ENCODE results near the gene DCAF6.

The DCAF6 gene

GRCh38 chr1:168102487-168102886, 166.0 kb downstream of the DCAF6 start:
- H3K9me3 ChIP-seq (ENCODE audit: insufficient read depth, low read length) = no peaks in the 10 kb centered on the region
- H3K9me2 ChIP-seq (replicated peaks; ENCODE audit: insufficient read depth, low read length) = no peaks in the 10 kb centered on the region
- no peak overlapping the region for H3K9ac ChIP-seq (ENCODE audit: low read length)
- TF ChIP-seq EZH2phosphoT487 (conservative IDR thresholded peaks at IDR 0.05; ENCODE audit: low read length) (no peak), CTCF (IDR thresholded peaks at IDR 0.05; ENCODE audit: insufficient read depth, low read length, poor library complexity, severe bottlenecking) (no peak)
- no peak overlapping the region for H3K4me2 ChIP-seq (ENCODE audit: low read depth, low read length, poor library complexity, severe bottlenecking)
- no peaks in the 10 kb centered on the region for H3K79me2 ChIP-seq (ENCODE audit: insufficient read depth, low read length)
- H3K27ac ChIP-seq (ENCODE audit: low read depth, low read length) = no peak overlapping the region
- H3K36me3 ChIP-seq (ENCODE audit: low read length) = no peaks in the 10 kb centered on the region
- no peak overlapping the region for H3K4me3 ChIP-seq (ENCODE audit: insufficient read depth, low read length, poor library complexity, severe bottlenecking)
- no peaks in the 10 kb centered on the region for H4K20me1 ChIP-seq (ENCODE audit: low read depth, low read length)
- no peak overlapping the region for H2AFZ ChIP-seq (ENCODE audit: low read depth, low read length, severe bottlenecking)
- no peaks in the 10 kb centered on the region for H3F3A ChIP-seq (ENCODE audit: insufficient read depth)
- no peaks in the 10 kb centered on the region for H3K27me3 ChIP-seq (ENCODE audit: low read length)

DNA sequence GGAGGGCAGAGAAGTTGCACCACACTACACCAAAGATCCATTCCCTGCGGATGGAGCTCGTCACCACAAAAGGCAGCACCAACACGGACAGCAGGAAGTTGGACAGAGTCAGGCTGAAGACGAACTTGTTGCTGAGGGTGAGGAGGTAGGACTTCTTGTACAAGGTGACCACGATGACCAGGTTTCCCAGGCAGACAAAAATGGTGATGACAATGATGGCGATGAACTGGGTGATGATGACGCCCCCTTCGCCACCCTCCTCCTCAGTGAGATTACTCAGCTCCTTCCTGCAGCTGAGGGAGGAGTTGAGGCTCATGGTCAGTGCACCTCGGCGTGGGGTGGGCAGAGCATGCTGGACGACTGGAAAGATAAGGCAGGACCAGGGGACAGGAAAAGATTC, 168.1 kb downstream of the DCAF6 start:
- H2AFZ ChIP-seq (ENCODE audit: low read depth, low read length, severe bottlenecking) = no peak overlapping the region
- no peaks in the 10 kb centered on the region for H3K36me3 ChIP-seq (ENCODE audit: low read length)
- H3K9me2 ChIP-seq (replicated peaks; ENCODE audit: insufficient read depth, low read length) = no peaks in the 10 kb centered on the region
- no peaks in the 10 kb centered on the region for H3K27me3 ChIP-seq (ENCODE audit: low read length)
- H3K4me2 ChIP-seq (ENCODE audit: low read depth, low read length, poor library complexity, severe bottlenecking) = no peak overlapping the region
- no peak overlapping the region for H3K4me3 ChIP-seq (ENCODE audit: insufficient read depth, low read length, poor library complexity, severe bottlenecking)
- no peak overlapping the region for H3K9ac ChIP-seq (ENCODE audit: low read length)
- H4K20me1 ChIP-seq (ENCODE audit: low read depth, low read length) = no peaks in the 10 kb centered on the region
- no peaks in the 10 kb centered on the region for H3F3A ChIP-seq (ENCODE audit: insufficient read depth)
- H3K27ac ChIP-seq (ENCODE audit: low read depth, low read length) = no peak overlapping the region
- TF ChIP-seq CTCF (IDR thresholded peaks at IDR 0.05; ENCODE audit: insufficient read depth, low read length, poor library complexity, severe bottlenecking) = no peak
- TF ChIP-seq EZH2phosphoT487 (conservative IDR thresholded peaks at IDR 0.05; ENCODE audit: low read length) = no peak
- H3K79me2 ChIP-seq (ENCODE audit: insufficient read depth, low read length) = no peaks in the 10 kb centered on the region
- H3K9me3 ChIP-seq (ENCODE audit: insufficient read depth, low read length) = no peaks in the 10 kb centered on the region

DNA sequence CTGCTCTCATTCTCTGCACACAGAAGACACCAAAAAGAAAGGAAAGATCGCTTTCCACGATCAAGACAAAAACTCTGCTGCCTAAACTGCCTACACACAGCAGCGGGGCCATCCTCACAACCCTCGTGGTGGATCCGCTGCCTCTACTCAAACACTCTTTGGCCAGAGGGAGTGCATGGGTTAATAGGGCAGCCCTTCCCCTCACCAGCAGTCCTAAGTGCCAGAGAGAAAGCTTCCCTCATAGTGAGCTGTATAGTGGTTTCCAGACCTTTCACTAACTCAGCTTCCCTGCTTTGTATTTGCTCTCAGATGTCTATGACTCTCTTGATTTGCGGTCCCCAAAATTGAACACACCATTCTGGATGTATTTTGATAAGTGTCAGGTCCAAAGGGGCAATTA, 169.4 kb downstream of the DCAF6 start:
- no peak overlapping the region for H3K27ac ChIP-seq (ENCODE audit: low read depth, low read length)
- no peak overlapping the region for H2AFZ ChIP-seq (ENCODE audit: low read depth, low read length, severe bottlenecking)
- no peaks in the 10 kb centered on the region for H3K36me3 ChIP-seq (ENCODE audit: low read length)
- H4K20me1 ChIP-seq (ENCODE audit: low read depth, low read length) = no peaks in the 10 kb centered on the region
- H3K4me2 ChIP-seq (ENCODE audit: low read depth, low read length, poor library complexity, severe bottlenecking) = no peak overlapping the region
- H3K4me3 ChIP-seq (ENCODE audit: insufficient read depth, low read length, poor library complexity, severe bottlenecking) = no peak overlapping the region
- no peak for TF ChIP-seq EZH2phosphoT487 (conservative IDR thresholded peaks at IDR 0.05; ENCODE audit: low read length)
- no peak for TF ChIP-seq CTCF (IDR thresholded peaks at IDR 0.05; ENCODE audit: insufficient read depth, low read length, poor library complexity, severe bottlenecking)
- no peaks in the 10 kb centered on the region for H3K9me3 ChIP-seq (ENCODE audit: insufficient read depth, low read length)
- no peaks in the 10 kb centered on the region for H3K9me2 ChIP-seq (replicated peaks; ENCODE audit: insufficient read depth, low read length)
- H3K27me3 ChIP-seq (ENCODE audit: low read length) = no peaks in the 10 kb centered on the region
- no peaks in the 10 kb centered on the region for H3K79me2 ChIP-seq (ENCODE audit: insufficient read depth, low read length)
- H3F3A ChIP-seq (ENCODE audit: insufficient read depth) = no peaks in the 10 kb centered on the region
- H3K9ac ChIP-seq (ENCODE audit: low read length) = no peak overlapping the region

DNA sequence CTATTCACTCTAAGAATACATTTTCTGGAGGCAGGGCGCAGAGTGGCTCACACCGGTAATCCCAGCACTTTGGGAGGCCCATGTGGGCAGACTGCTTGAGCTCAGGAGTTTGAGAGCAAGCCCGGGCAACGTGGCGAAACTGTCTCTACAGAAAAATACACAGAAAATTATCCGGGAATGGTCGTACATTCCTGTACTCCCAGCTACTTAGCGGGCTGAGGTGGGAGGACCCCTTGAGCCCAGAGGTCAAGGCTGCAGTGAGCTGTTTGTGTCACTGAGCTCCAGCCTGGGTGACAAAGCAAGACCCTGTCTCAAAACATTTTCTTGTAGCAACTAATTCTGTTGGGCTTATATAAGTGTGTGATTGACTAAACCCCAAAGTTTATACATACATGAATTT, 169.8 kb downstream of the DCAF6 start:
- no peak overlapping the region for H3K9ac ChIP-seq (ENCODE audit: low read length)
- H4K20me1 ChIP-seq (ENCODE audit: low read depth, low read length) = no peaks in the 10 kb centered on the region
- H2AFZ ChIP-seq (ENCODE audit: low read depth, low read length, severe bottlenecking) = no peak overlapping the region
- H3K4me3 ChIP-seq (ENCODE audit: insufficient read depth, low read length, poor library complexity, severe bottlenecking) = no peak overlapping the region
- H3K27ac ChIP-seq (ENCODE audit: low read depth, low read length) = no peak overlapping the region
- TF ChIP-seq EZH2phosphoT487 (conservative IDR thresholded peaks at IDR 0.05; ENCODE audit: low read length) = no peak
- no peak for TF ChIP-seq CTCF (IDR thresholded peaks at IDR 0.05; ENCODE audit: insufficient read depth, low read length, poor library complexity, severe bottlenecking)
- no peaks in the 10 kb centered on the region for H3K36me3 ChIP-seq (ENCODE audit: low read length)
- H3K4me2 ChIP-seq (ENCODE audit: low read depth, low read length, poor library complexity, severe bottlenecking) = no peak overlapping the region
- no peaks in the 10 kb centered on the region for H3K27me3 ChIP-seq (ENCODE audit: low read length)
- no peaks in the 10 kb centered on the region for H3K9me3 ChIP-seq (ENCODE audit: insufficient read depth, low read length)
- H3K79me2 ChIP-seq (ENCODE audit: insufficient read depth, low read length) = no peaks in the 10 kb centered on the region
- H3F3A ChIP-seq (ENCODE audit: insufficient read depth) = no peaks in the 10 kb centered on the region
- H3K9me2 ChIP-seq (replicated peaks; ENCODE audit: insufficient read depth, low read length) = no peaks in the 10 kb centered on the region

Measured in SU-DHL-6 (cell line).